ENCODE measurements around the gene ZNF415.
"Not testable (repeated sequence)": the region's sequence is repeated elsewhere in the genome, so short reads cannot be mapped to it uniquely, and the experiment has no call there.

The ZNF415 gene

GRCh38 chr19:53102756-53103233 is 29.9 kb downstream of the ZNF415 start:
- no peak for DNase-seq (ENCODE audit: low read depth)

GRCh38 chr19:53102206-53102755 is 30.4 kb downstream of the ZNF415 start:
- DNase-seq (ENCODE audit: low read depth): no peak

- DNase-seq (ENCODE audit: low read depth): no peak
Measured at GRCh38 chr19:53101518-53101917, 31.2 kb downstream of the ZNF415 start.

GRCh38 chr19:53098570-53098969 is 34.1 kb downstream of the ZNF415 start:
- not testable (repeated sequence) for DNase-seq (ENCODE audit: low read depth)

- not testable (repeated sequence) for DNase-seq (ENCODE audit: low read depth)
Measured at GRCh38 chr19:53096982-53097690, 35.6 kb downstream of the ZNF415 start.

- not testable (repeated sequence) for DNase-seq (ENCODE audit: low read depth)
Measured at GRCh38 chr19:53096579-53096978, 36.1 kb downstream of the ZNF415 start.

- no peak for DNase-seq (ENCODE audit: low read depth)
Measured at GRCh38 chr19:53094754-53095575, 37.7 kb downstream of the ZNF415 start.

- DNase-seq (ENCODE audit: low read depth): no peak
Measured at GRCh38 chr19:53092723-53093122, 40.0 kb downstream of the ZNF415 start.

GRCh38 chr19:53091413-53092254 is 41.1 kb downstream of the ZNF415 start:
- DNase-seq (ENCODE audit: low read depth): no peak

GRCh38 chr19:53088091-53088490 is 44.6 kb downstream of the ZNF415 start:
- DNase-seq (ENCODE audit: low read depth): no peak

- DNase-seq (ENCODE audit: low read depth): no peak
Measured at GRCh38 chr19:53086949-53087348, 45.8 kb downstream of the ZNF415 start.

GRCh38 chr19:53085496-53085895 is 47.2 kb downstream of the ZNF415 start:
- DNase-seq (ENCODE audit: low read depth): no peak

- no peak for DNase-seq (ENCODE audit: low read depth)
Measured at GRCh38 chr19:53082929-53083328, 49.8 kb downstream of the ZNF415 start.

- DNase-seq (ENCODE audit: low read depth): no peak
Measured at GRCh38 chr19:53079313-53079924, 53.3 kb downstream of the ZNF415 start.

- DNase-seq (ENCODE audit: low read depth): no peak
Measured at GRCh38 chr19:53078668-53079067, 54.0 kb downstream of the ZNF415 start.

GRCh38 chr19:53076984-53077383 is 55.7 kb downstream of the ZNF415 start:
- no peak for DNase-seq (ENCODE audit: low read depth)

GRCh38 chr19:53068834-53069233 is 63.9 kb downstream of the ZNF415 start:
- no peak for DNase-seq (ENCODE audit: low read depth)

- no peak for DNase-seq (ENCODE audit: low read depth)
Measured at GRCh38 chr19:53068199-53068598, 64.5 kb downstream of the ZNF415 start.

- no peak for DNase-seq (ENCODE audit: low read depth)
Measured at GRCh38 chr19:53057904-53058580, 74.7 kb downstream of the ZNF415 start.
